GM21447 (cell line): ENCODE data around the gene TERC.
"Not testable (repeated sequence)": the region's sequence is repeated elsewhere in the genome, so short reads cannot be mapped to it uniquely, and the experiment has no call there.

Experiments used
- ATAC-seq: cut with Tn5 transposase; IDR thresholded peaks from one replicate; pipeline ENCODE4 v1.9.1; 2021; ENCODE audit not compliant: unreplicated experiment

TERC gene

DNA sequence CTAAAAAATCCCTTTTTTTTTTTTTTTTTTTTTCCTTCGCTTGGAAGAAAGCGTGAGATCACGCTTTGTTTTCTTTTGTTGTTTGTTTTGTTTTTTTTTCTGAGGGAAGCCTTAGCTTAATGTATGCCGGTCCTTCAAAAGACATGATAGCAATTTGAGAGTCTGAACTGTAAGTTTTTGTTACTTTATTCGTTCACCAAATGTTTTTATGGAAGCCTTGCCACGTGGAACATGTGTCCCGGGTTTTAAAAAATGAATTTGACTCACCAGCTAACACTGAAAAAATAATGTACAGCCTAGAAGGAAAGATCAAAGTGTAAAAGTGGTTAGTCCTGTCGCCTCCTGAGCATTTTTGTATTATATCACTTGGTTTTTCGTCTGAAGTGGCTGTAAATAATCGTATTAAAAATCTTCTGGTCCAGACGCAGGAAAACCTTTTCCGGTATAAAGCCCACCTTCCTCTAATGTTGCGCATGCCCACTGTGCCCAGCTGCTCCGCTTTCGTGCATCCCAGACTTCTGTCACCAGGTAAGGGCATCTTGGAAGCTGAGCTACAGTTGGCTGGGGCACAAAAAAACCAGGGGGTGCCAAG is 7.5 kb upstream of the TERC start:
- ATAC-seq, result peak; percentile 29

- ATAC-seq, result peak; percentile 13
Measured at GRCh38 chr3:169771497-169772304, 6.8 kb upstream of the TERC start.

GRCh38 chr3:169769287-169770181 is 4.7 kb upstream of the TERC start, which contains the start of gene ACTRT3:
ACTRT3 (minus strand) TSS chr3:169769561; CDS start chr3:169769520, 41 bp downstream.
- peak; percentile 11 for ATAC-seq

DNA sequence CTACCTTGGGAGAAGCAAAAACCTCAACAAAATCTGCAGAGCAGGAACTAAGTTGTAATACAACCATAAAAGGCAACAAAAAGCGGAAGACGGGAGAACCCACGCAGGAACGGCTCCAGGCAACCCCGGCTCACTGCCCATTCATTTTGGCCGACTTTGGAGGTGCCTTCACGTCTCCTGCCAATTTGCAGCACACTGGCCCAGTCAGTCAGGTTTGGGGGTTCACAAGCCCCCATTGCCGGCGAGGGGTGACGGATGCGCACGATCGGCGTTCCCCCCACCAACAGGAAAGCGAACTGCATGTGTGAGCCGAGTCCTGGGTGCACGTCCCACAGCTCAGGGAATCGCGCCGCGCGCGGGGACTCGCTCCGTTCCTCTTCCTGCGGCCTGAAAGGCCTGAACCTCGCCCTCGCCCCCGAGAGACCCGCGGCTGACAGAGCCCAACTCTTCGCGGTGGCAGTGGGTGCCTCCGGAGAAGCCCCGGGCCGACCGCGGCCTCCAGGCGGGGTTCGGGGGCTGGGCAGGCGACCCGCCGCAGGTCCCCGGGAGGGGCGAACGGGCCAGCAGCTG is 463 bp downstream of the TERC start:
- peak; percentile 42 for ATAC-seq

DNA sequence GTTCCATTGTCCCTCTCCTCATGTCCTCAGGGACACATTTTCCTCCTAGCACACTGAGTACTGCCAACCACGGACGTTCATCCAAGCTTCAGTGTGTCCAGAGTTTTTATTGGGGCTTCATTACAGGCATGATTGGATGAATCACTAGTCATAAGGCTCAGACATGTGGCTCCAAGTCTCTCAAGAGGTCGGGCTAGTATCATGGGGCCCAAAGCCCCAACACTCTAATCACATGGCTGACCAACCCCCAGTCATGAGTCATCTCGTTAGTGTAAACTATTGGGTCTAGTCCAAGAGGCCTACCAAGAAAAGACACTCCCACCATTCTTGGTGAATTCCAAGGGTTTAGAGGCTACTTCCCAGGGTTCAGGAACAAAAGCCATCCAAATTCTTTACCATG is 4.4 kb downstream of the TERC start:
- ATAC-seq, result no peak

GRCh38 chr3:169759256-169759655 is 5.6 kb downstream of the TERC start:
- peak; percentile 52 for ATAC-seq

- no peak for ATAC-seq
Measured at GRCh38 chr3:169758359-169758994, 6.4 kb downstream of the TERC start.

GRCh38 chr3:169755488-169755887 is 9.4 kb downstream of the TERC start:
- no peak for ATAC-seq

GRCh38 chr3:169754711-169755110 is 10.1 kb downstream of the TERC start:
- ATAC-seq, result no peak

- ATAC-seq, result no peak
Measured at GRCh38 chr3:169751875-169752274, 13.0 kb downstream of the TERC start.

DNA sequence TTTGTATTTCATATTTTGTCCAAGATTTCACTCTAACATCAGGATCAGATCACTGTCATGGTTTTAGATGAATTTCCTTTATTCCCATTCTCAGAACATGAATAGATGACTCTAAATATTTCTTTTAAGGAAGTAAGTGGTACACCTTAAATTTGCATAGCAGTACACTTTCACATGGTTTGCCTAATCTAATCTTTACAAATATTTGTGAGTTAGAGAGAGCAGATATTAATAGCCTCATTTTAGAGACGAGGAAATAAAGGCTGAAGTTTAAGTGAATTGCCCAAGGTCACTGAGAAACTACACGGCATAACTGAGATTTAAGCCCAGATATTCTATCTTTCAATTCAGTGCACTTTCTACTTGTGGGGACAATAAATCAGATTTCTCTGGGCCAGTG is 14.2 kb downstream of the TERC start:
- ATAC-seq, result no peak

GRCh38 chr3:169748670-169749069 is 16.2 kb downstream of the TERC start:
- ATAC-seq, result no peak

- ATAC-seq, result no peak
Measured at GRCh38 chr3:169746924-169747323, 17.9 kb downstream of the TERC start.

- ATAC-seq, result no peak
Measured at GRCh38 chr3:169744366-169745054, 20.4 kb downstream of the TERC start.

- ATAC-seq, result no peak
Measured at GRCh38 chr3:169739067-169739466, 25.8 kb downstream of the TERC start.

GRCh38 chr3:169731857-169732256 is 33.0 kb downstream of the TERC start:
- ATAC-seq, result not testable (repeated sequence)

DNA sequence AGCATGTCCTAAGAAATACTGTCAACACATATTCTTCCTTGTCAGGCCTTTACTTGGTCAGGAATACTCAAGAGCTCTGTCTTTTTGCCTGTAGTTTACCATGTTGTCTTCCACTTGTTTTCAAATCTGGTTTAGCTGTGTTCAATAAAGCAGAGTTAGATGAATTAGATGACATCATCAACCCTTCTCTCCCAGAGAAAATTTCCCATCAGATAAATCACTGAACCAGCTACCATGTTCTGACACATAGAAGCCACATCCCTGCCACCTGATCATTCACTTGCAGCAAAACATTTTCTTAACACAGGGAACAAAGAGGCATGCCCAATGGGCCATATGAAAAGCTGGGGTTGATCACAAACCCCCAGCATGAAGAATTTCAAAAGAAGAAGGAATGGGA is 42.1 kb downstream of the TERC start:
- no peak for ATAC-seq

- not testable (repeated sequence) for ATAC-seq
Measured at GRCh38 chr3:169718415-169718814, 46.4 kb downstream of the TERC start.
